Measurements from ENCODE around the gene CDON.

The CDON gene

GRCh38 chr11:125952559-125952958 lies 110.1 kb downstream of the CDON start:
- Histone ChIP-seq H2AFZ (ENCODE audit: low read length) (no peak overlapping the region), H3K4me2 (ENCODE audit: low read length) (no peak overlapping the region)

GRCh38 chr11:125951731-125952130 lies 110.9 kb downstream of the CDON start:
- no peaks in the 10 kb centered on the region for H3K4me1 ChIP-seq (ENCODE audit: insufficient read depth, low read length, severe bottlenecking)
- H3K9me2 ChIP-seq (ENCODE audit: low read depth, low read length): no peaks in the 10 kb centered on the region
- no peak overlapping the region for H3K4me2 ChIP-seq (ENCODE audit: low read length)
- no peaks in the 10 kb centered on the region for H3K9me3 ChIP-seq (ENCODE audit: low read length)
- H2AFZ ChIP-seq (ENCODE audit: low read length): no peak overlapping the region
- no peak overlapping the region for H3K4me3 ChIP-seq (ENCODE audit: low read depth, low read length, poor library complexity, severe bottlenecking)
- H4K20me1 ChIP-seq (ENCODE audit: insufficient read depth, low read length): no peaks in the 10 kb centered on the region
- H3K27ac ChIP-seq (ENCODE audit: low read depth, low read length, poor library complexity, severe bottlenecking): no peak overlapping the region
- no peak overlapping the region for H3K9ac ChIP-seq (ENCODE audit: low read length)
- TF ChIP-seq EZH2 (IDR thresholded peaks at IDR 0.05; ENCODE audit: borderline replicate concordance, low read length) (no peak), CTCF (IDR thresholded peaks at IDR 0.05; ENCODE audit: low read length) (no peak)
- H3K27me3 ChIP-seq (ENCODE audit: insufficient read depth, low read length): no peaks in the 10 kb centered on the region
- no peaks in the 10 kb centered on the region for H3K36me3 ChIP-seq (ENCODE audit: insufficient read depth, low read length)
- H3K79me2 ChIP-seq (ENCODE audit: insufficient read depth, low read length): no peaks in the 10 kb centered on the region
- no peaks in the 10 kb centered on the region for H3F3A ChIP-seq (ENCODE audit: insufficient read depth, low read length)

More at GRCh38 chr11:125952559-125952958, 110.1 kb downstream of the CDON start:
- Histone ChIP-seq H3K27me3 (ENCODE audit: insufficient read depth, low read length) (no peaks in the 10 kb centered on the region), H3K9me2 (ENCODE audit: low read depth, low read length) (no peaks in the 10 kb centered on the region), H3K4me1 (ENCODE audit: insufficient read depth, low read length, severe bottlenecking) (no peaks in the 10 kb centered on the region), H3K79me2 (ENCODE audit: insufficient read depth, low read length) (no peaks in the 10 kb centered on the region), H4K20me1 (ENCODE audit: insufficient read depth, low read length) (no peaks in the 10 kb centered on the region), H3K4me3 (ENCODE audit: low read depth, low read length, poor library complexity, severe bottlenecking) (no peak overlapping the region), H3K27ac (ENCODE audit: low read depth, low read length, poor library complexity, severe bottlenecking) (no peak overlapping the region), H3K9ac (ENCODE audit: low read length) (no peak overlapping the region), H3F3A (ENCODE audit: insufficient read depth, low read length) (no peaks in the 10 kb centered on the region), H3K9me3 (ENCODE audit: low read length) (no peaks in the 10 kb centered on the region), H3K36me3 (ENCODE audit: insufficient read depth, low read length) (no peaks in the 10 kb centered on the region)
- TF ChIP-seq CTCF (IDR thresholded peaks at IDR 0.05; ENCODE audit: low read length) (no peak), EZH2 (IDR thresholded peaks at IDR 0.05; ENCODE audit: borderline replicate concordance, low read length) (no peak)

- H3K27ac ChIP-seq (ENCODE audit: low read depth, low read length, poor library complexity, severe bottlenecking): no peak overlapping the region
- no peak overlapping the region for H2AFZ ChIP-seq (ENCODE audit: low read length)
- no peaks in the 10 kb centered on the region for H3K4me1 ChIP-seq (ENCODE audit: insufficient read depth, low read length, severe bottlenecking)
- no peaks in the 10 kb centered on the region for H3K9me2 ChIP-seq (ENCODE audit: low read depth, low read length)
- H3K27me3 ChIP-seq (ENCODE audit: insufficient read depth, low read length): no peaks in the 10 kb centered on the region
- no peaks in the 10 kb centered on the region for H3K9me3 ChIP-seq (ENCODE audit: low read length)
- no peak overlapping the region for H3K9ac ChIP-seq (ENCODE audit: low read length)
- H3K4me2 ChIP-seq (ENCODE audit: low read length): no peak overlapping the region
- no peak overlapping the region for H3K4me3 ChIP-seq (ENCODE audit: low read depth, low read length, poor library complexity, severe bottlenecking)
- no peaks in the 10 kb centered on the region for H3K36me3 ChIP-seq (ENCODE audit: insufficient read depth, low read length)
- H3K79me2 ChIP-seq (ENCODE audit: insufficient read depth, low read length): no peaks in the 10 kb centered on the region
- no peaks in the 10 kb centered on the region for H3F3A ChIP-seq (ENCODE audit: insufficient read depth, low read length)
- TF ChIP-seq CTCF (IDR thresholded peaks at IDR 0.05; ENCODE audit: low read length) (no peak), EZH2 (IDR thresholded peaks at IDR 0.05; ENCODE audit: borderline replicate concordance, low read length) (no peak)
- no peaks in the 10 kb centered on the region for H4K20me1 ChIP-seq (ENCODE audit: insufficient read depth, low read length)
These were observed 111.7 kb downstream of the CDON start for GRCh38 chr11:125950696-125951651.
